ENCODE measurements around the gene RAG1.

RAG1 gene

DNA sequence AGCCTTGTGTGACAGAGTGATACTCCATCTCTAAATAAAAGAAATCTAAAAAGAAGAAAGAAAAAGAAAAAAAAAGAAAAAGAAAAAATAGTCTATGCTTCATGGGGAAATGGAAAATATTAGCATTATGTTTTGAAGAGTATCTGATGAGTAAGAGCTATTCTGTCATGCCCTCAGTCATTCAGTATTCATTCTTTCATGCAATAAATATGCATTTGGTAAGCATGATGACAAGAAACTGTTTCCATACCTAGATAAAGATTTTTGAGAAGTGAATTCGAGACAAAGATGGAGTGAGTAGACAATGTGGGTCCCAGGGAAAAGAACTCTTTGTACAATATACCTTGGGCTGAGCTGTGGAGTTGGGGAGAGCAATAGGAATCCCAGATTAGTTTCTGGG, 20.3 kb downstream of the RAG1 start:
- Histone ChIP-seq H3K27ac (ENCODE audit: low read length) (no peak overlapping the region), H3K4me1 (ENCODE audit: low read length) (no peaks in the 10 kb centered on the region), H3K9ac (ENCODE audit: low read length) (no peak overlapping the region), H2AFZ (ENCODE audit: low read depth, low read length) (no peak overlapping the region), H3K4me2 (ENCODE audit: low read length) (no peak overlapping the region), H4K20me1 (ENCODE audit: insufficient read depth, low read length) (no peaks in the 10 kb centered on the region), H3K36me3 (replicated peaks; ENCODE audit: low read depth, low read length) (no peaks in the 10 kb centered on the region), H3K79me2 (ENCODE audit: low read length) (no peaks in the 10 kb centered on the region), H3K9me3 (ENCODE audit: insufficient read depth, low read length) (no peaks in the 10 kb centered on the region), H3K4me3 (ENCODE audit: low read length) (no peak overlapping the region), H3K27me3 (ENCODE audit: low read depth, low read length) (peaks cover 36% of the 10 kb centered on the region)
- TF ChIP-seq, protein P1, sequence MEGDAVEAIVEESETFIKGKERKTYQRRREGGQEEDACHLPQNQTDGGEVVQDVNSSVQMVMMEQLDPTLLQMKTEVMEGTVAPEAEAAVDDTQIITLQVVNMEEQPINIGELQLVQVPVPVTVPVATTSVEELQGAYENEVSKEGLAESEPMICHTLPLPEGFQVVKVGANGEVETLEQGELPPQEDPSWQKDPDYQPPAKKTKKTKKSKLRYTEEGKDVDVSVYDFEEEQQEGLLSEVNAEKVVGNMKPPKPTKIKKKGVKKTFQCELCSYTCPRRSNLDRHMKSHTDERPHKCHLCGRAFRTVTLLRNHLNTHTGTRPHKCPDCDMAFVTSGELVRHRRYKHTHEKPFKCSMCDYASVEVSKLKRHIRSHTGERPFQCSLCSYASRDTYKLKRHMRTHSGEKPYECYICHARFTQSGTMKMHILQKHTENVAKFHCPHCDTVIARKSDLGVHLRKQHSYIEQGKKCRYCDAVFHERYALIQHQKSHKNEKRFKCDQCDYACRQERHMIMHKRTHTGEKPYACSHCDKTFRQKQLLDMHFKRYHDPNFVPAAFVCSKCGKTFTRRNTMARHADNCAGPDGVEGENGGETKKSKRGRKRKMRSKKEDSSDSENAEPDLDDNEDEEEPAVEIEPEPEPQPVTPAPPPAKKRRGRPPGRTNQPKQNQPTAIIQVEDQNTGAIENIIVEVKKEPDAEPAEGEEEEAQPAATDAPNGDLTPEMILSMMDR (IDR thresholded peaks at IDR 0.05; ENCODE audit: low read depth, low read length) = no peak
- no peak for TF ChIP-seq EZH2phosphoT487 (IDR thresholded peaks at IDR 0.05; ENCODE audit: low read depth)

DNA sequence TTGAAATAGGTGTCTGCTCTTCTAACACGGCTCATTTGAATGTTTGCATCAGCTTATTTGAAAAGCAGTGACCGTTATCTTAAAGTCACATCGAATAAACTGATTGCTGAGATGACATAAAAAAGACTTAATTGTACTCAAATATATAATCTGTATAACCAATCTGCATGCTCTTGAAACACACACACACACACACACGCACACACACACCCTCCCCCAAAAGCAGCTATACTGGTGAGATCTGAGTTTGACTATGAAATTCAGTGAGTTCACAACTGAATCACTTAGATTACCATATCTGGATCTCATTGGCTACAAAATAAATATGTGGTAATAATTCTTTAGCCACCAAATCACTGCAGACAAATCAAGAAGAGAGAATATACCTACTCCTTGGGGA, 22.7 kb downstream of the RAG1 start:
- peaks cover 44% of the 10 kb centered on the region for H3K27me3 ChIP-seq (ENCODE audit: low read depth, low read length)
- no peak overlapping the region for H2AFZ ChIP-seq (ENCODE audit: low read depth, low read length)
- no peak overlapping the region for H3K4me3 ChIP-seq (ENCODE audit: low read length)
- no peaks in the 10 kb centered on the region for H3K4me1 ChIP-seq (ENCODE audit: low read length)
- no peak overlapping the region for H3K27ac ChIP-seq (ENCODE audit: low read length)
- H3K9me3 ChIP-seq (ENCODE audit: insufficient read depth, low read length) = no peaks in the 10 kb centered on the region
- no peak overlapping the region for H3K9ac ChIP-seq (ENCODE audit: low read length)
- no peaks in the 10 kb centered on the region for H4K20me1 ChIP-seq (ENCODE audit: insufficient read depth, low read length)
- H3K79me2 ChIP-seq (ENCODE audit: low read length) = no peaks in the 10 kb centered on the region
- no peaks in the 10 kb centered on the region for H3K36me3 ChIP-seq (replicated peaks; ENCODE audit: low read depth, low read length)
- no peak overlapping the region for H3K4me2 ChIP-seq (ENCODE audit: low read length)
- TF ChIP-seq EZH2phosphoT487 (IDR thresholded peaks at IDR 0.05; ENCODE audit: low read depth) = no peak
- TF ChIP-seq, protein P1 (IDR thresholded peaks at IDR 0.05; ENCODE audit: low read depth, low read length) = no peak

DNA sequence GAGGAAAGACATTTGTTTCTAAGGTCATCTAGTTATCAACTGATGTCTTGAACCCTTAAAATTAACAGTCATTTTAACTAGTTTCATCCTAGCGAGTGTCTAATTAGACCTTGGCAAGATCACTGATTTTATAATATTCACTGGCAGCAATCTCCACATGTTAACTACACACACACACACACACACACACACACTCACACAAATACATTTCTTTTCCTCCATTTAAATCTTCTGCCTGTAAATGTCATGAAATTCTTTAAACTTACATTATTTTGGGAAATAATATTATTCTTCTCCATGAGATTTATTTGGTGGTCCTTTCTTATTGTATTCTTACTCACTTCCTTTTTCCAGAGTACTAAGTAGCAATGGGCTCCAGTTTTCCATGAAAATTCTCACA, 23.6 kb downstream of the RAG1 start:
- H3K4me1 ChIP-seq (ENCODE audit: low read length) = no peaks in the 10 kb centered on the region
- no peak overlapping the region for H3K9ac ChIP-seq (ENCODE audit: low read length)
- H4K20me1 ChIP-seq (ENCODE audit: insufficient read depth, low read length) = no peaks in the 10 kb centered on the region
- H3K4me2 ChIP-seq (ENCODE audit: low read length) = no peak overlapping the region
- no peak overlapping the region for H3K27ac ChIP-seq (ENCODE audit: low read length)
- H3K27me3 ChIP-seq (ENCODE audit: low read depth, low read length) = peaks cover 44% of the 10 kb centered on the region
- H3K9me3 ChIP-seq (ENCODE audit: insufficient read depth, low read length) = no peaks in the 10 kb centered on the region
- no peak overlapping the region for H2AFZ ChIP-seq (ENCODE audit: low read depth, low read length)
- no peak overlapping the region for H3K4me3 ChIP-seq (ENCODE audit: low read length)
- H3K79me2 ChIP-seq (ENCODE audit: low read length) = no peaks in the 10 kb centered on the region
- TF ChIP-seq EZH2phosphoT487 (IDR thresholded peaks at IDR 0.05; ENCODE audit: low read depth) = no peak
- TF ChIP-seq, protein P1 (IDR thresholded peaks at IDR 0.05; ENCODE audit: low read depth, low read length) = no peak
- no peaks in the 10 kb centered on the region for H3K36me3 ChIP-seq (replicated peaks; ENCODE audit: low read depth, low read length)

DNA sequence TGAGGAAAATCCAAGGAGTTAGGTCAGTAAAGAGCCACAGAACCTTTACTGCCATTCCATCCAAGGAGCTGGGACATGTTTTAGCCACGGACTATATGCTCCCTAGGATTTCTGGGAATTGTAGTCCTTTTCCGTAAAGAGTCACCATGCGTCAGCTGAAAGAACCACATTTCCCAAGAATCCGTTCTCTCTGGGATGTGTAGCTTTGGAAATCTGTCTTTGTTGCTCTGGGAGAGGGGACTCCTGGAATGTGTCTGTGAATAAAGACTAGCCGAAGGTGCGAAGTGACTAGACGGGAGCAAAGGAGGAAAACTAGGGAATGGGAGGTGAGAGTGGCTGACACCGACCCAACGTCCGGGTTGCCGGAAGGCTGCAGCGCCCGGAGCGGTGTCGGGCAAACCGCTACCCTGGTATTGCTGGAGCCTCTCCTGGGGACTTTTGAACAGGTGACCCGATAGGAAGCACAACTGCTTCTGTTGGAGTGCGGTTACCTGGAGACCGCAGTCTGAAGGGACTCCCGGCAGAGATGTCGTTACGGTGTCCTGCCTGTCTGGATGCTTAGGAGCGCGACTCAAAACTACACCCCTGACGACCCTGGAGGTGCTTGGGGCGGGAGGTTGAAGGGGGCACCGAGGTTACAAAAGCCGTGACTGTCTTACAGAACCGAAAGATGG, 26.6 kb downstream of the RAG1 start, which contains the start of gene IFTAP:
IFTAP (plus strand) TSS at position 187 of the 674 bp plus-strand sequence. CDS start 15,602 bp downstream, outside the sequence.
- TF ChIP-seq, protein P1 (IDR thresholded peaks at IDR 0.05; ENCODE audit: low read depth, low read length) = no peak
- no peak for TF ChIP-seq EZH2phosphoT487 (IDR thresholded peaks at IDR 0.05; ENCODE audit: low read depth)
- Histone ChIP-seq H3K27me3 (ENCODE audit: low read depth, low read length) (peaks cover 29% of the 10 kb centered on the region), H2AFZ (ENCODE audit: low read depth, low read length) (no peak within 1 kb of the TSS), H4K20me1 (ENCODE audit: insufficient read depth, low read length) (no peaks in the 10 kb centered on the region), H3K4me1 (ENCODE audit: low read length) (no peaks in the 10 kb centered on the region), H3K27ac (ENCODE audit: low read length) (no peak within 1 kb of the TSS), H3K4me3 (ENCODE audit: low read length) (no peak within 1 kb of the TSS), H3K9me3 (ENCODE audit: insufficient read depth, low read length) (no peaks in the 10 kb centered on the region), H3K9ac (ENCODE audit: low read length) (no peak within 1 kb of the TSS), H3K36me3 (replicated peaks; ENCODE audit: low read depth, low read length) (no peaks in the 10 kb centered on the region), H3K4me2 (ENCODE audit: low read length) (no peak within 1 kb of the TSS), H3K79me2 (ENCODE audit: low read length) (no peaks in the 10 kb centered on the region)

All from OCI-LY3 (cell line).